Activated CD8-positive, alpha-beta memory T cell treated with anti-CD3 and anti-CD28 coated beads for 48 hours (primary cell): ENCODE measurements around the gene HINT2.

ENCODE experiments used
- DNase-seq, 3 experiments: peaks; one replicate each; pipeline ENCODE4 v3.0.0-alpha.2; 2020; ENCODE audit warnings: low read depth in 2 of 3, low spot score in 2 of 3

Gene HINT2

DNA sequence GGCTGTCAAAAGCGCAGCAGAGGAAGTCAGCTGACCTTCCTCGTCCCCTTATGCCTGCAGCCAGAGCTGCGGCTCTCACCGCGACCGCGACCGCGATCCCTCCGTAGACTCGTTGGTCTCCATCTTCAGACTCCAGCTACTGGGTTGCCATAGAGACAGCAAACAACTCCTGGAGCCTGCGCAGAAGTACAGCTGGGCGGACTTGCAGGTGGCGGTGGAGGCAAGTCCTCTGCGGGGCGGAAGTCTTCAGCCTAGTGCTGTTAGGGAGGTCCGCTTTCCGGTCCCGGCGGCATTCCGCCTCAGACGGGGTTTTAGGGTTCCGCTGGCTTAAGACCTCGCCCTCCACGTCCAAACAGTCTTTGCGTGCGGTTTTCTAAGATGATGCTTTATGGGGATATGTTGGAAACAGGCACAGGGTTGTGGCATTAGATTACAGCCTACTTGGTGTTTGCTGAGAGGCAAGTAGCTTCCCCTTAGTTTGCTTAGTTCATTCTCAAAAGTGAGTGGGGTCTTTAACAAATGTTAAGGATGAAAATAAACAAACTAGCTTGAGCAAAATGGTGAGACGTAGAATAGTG is 2.7 kb downstream of the HINT2 start, which contains the start of gene SPAG8:
TSS of gene SPAG8 (minus strand) at position 238 of the 578 bp plus-strand sequence. CDS start at position 123, 115 bp downstream.
- DNase-seq, result peak; percentile 67 to 89 (median 81)

DNA sequence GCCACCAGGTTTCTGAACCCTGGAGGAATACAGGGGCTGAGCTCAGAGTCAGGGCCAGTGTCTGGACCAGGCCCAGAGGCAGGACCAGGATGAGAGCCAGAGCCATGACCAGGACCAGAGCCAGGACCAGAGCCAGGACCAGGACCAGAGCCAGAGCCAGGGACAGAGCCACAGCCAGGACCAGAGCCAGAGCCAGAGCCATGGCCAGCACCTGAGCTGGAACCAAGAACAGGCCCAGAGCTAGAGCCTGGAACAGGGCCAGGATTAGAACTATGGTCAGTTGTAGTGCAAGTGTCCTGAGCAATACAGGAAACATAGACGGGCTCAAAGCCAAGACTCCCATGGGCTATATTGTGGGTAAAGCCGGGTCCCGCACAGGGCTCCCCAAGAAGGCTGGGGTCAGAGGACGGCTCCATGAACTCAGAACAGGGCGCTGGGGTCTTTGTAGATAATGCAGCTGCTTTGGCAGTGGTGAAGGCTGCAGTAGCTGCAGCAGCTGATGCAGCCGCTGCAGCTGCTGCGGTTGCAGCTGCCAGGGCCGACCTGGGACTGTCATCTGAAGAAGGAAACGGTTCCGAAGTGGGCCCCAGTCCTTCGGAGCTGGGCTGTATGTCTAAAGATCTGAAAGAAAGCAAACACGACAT is 3.3 kb downstream of the HINT2 start:
- no peak for DNase-seq

DNA sequence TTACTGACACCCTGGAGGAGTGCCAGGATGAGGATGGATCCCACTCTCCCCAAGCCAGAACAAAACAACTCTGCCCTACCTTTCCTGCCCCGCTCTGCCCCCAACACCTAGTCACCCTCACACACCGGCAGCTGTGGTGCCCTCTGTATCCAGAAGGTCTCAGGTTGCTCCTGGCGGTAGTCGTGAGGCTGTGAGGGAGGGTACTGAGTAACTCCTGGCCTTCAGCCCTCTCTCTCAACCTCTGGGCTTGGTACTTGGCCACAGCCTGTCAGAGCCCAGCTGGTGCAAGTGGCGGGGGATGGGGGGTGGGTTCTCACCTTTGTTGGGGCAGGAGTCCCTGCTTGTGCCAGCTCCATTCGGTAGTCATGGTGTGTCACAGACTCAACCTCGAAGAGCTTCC is 4.7 kb downstream of the HINT2 start:
- no peak for DNase-seq

DNA sequence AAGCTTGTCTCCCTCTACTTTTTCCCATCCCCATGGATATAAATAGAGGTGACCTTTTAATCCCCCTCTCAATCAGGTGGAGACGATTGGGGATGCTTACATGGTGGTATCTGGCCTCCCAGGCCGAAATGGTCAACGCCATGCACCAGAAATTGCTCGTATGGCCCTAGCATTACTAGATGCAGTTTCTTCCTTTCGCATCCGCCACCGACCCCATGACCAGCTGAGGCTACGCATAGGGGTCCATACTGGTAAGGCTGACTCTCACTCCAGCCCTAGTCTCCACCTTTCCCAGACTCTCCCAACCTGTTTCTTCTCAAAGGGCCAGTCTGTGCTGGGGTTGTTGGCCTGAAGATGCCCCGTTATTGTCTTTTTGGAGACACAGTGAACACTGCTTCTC is 6.4 kb downstream of the HINT2 start:
- no peak for DNase-seq

DNA sequence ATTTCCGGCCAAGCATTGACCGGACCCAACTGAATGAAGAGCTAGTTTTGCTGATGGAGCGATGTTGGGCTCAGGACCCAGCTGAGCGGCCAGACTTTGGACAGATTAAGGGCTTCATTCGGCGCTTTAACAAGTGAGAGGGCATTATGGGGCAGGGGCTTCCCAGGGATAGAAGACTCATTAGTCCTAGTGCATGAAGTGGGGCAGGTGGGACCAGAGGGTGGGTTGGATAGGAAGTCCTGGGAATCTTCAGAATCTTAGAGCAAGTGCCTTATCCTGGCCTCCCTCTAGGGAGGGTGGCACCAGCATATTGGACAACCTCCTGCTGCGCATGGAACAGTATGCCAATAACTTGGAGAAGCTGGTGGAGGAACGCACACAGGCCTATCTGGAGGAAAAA is 8.7 kb downstream of the HINT2 start:
- DNase-seq, result no peak

DNA sequence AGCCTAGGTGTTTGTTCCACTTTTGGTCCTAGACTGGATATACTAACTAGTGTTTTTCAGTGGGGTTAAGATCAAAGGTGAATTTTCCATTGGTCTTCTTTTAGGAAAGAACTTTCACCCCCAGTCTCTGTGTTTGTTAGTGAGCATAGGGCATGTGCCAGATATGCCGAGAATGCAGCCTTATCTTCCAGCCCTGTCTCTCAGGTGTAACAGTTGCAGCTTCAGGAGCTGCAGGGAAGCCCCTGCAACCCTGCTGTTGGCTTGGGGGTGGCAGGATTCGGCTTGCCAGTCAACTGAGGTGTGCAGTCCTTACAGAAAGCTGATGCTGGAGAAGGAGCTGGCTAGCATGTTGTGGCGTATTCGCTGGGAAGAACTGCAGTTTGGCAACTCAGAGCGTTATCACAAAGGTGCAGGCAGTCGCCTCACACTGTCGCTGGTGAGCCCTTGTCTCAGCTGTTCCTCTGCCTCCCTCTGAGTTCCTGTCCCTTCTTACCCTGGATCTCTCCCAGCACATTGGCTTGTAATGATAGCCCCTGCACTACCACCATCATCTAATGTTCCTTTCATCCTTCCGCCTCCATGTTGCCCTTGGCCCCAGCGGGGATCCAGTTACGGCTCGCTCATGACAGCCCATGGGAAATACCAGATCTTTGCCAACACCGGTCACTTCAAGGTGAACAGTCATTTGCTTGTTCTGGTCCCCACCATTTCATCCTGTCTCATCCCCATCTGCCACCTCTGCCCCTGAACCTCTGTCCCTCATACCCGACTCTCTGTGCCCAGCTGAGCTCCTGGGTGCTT is 13.3 kb downstream of the HINT2 start:
- DNase-seq, result no peak

DNA sequence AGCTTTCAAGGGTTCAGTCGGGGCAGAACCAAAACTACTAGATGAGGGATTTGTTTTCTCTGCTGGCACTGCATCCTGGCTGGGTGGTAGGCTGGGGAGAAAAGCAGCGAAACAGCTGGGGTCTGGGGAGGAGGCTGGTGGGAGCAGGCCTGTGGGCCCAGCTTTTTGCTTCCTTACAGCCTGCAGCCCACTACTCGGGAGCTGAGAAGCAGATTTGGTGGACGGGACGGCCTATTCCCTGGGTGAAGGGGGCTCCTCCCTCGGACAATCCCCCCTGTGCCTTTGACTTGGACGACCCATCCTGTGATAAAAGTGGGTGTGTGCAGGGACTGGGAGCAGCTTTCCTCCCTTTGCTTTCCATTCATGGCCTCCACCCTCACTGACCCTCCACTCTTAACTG is 14.3 kb downstream of the HINT2 start:
- DNase-seq, result no peak

DNA sequence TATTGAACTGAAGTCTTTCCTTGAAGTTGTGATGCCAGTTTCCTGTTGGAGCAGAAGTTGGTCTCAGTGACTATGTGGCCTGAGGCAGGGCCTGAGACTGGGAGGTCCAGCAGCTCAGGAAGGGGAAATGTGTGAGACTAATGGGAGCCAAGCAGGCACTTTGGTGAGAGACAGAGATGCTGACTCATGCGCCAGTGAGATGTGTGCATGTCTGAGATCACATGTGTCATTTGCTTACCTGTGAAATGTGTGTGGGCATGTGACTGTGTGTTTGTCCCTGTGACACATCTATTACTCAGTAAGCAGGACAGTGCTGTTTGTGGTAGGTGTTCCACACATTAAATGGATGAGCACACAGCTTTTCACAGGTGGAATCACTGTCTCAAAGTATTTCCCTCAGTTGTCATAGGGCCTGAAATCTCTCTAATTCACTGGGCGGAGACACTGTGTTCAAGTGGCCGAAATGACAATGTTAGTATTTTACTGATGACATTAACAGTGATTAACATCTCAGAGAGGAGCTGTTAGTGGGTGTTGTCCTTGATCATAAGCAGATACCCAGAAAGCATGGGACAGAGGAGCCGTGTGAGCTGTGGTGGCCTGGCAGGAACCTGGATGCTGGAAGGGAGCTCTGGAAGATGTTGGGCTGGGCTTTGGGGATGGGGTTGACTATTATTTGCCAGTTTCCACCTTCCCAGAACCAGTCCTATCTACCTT is 16.0 kb downstream of the HINT2 start:
- peak in 1 of 3 experiments; percentile 26 for DNase-seq

DNA sequence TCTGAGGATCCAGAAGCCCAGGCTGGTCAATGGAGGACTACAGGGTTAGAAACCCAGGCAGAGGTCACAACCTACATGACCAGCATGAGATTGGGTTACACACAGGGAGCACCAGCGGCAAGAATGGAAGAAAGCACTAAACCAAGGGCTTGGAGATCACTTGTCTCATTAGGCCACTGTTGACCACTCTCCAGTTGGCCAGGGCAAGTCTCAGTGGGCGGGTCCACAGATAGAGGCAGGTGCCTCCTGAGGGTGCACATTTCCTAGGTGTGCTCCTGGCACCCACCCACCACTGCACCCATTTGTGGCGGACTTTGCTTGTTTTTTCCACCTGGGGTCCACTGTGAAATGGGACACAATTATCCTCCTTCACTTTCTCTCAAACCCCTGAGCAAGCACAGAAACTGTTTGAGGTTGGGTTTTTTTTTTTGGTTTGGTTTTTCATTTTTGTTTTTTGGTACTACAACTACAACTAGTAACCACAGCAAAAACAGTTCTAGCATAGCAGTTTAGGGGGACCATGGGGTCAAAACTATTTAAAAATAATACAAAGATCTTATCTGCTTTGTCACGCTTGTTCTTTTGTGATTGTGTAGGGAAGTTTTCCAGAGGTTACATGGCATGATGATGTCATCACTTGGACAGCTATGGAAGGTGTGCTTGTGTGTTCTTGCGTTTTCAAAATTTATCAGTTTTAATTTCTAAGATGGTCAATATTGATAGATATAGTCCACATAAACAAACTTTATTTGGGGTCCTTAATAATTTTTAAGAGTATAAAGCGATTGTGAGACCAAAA is 17.3 kb downstream of the HINT2 start:
- DNase-seq, result no peak

DNA sequence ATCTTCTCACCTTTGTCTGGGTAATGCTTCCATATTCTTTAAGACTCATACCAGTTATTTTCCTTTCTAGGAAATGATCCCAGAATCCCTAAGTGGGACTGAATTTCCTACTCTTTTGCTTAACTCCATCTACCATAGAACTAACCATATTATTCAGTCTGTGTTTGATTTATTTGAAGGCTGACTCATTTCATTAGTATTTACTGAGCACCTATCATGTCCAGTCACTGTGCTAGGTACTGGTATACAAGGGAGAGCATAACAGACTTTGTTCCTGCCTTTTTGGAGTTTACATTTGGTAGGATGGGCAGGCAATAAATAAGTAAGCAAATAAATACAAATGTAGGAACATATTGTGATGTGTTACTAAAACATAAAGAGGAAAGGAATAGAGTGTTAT is 19.1 kb downstream of the HINT2 start:
- no peak for DNase-seq

DNA sequence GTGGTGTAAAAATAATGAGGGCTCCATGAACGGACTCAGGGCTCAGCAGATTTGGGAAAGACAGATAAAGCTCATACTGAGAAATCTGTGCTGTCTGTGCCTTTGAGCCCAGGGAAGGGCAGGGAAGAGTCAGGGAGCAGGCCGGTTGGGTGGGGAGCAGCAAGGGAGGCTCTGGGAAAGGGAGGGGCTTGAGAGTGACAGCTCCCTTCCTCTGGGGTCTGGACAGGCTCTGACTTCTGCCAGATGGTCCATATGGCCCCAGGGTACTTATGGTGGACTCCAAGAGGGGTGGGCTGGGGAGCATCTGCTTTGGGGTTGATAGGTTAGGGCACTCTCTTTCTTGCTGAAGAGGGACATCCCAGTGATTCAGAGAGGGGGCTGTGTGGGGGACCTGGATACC is 21.4 kb downstream of the HINT2 start:
- DNase-seq, result no peak

DNA sequence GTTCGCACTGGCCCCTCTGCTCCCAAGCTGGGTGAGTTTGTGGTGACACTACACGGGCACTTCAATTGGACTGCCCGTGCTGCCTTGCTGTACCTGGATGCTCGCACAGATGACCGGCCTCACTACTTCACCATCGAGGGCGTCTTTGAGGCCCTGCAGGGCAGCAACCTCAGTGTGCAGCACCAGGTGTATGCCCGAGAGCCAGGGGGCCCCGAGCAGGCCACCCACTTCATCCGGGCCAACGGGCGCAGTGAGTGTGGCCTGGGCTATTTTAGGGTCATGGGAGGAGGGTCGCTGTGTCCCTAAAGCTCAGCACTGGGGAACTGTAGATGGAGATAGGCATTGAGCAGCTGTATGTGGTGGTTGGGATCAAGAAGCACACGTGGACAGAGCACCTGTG is 22.0 kb downstream of the HINT2 start:
- no peak for DNase-seq

DNA sequence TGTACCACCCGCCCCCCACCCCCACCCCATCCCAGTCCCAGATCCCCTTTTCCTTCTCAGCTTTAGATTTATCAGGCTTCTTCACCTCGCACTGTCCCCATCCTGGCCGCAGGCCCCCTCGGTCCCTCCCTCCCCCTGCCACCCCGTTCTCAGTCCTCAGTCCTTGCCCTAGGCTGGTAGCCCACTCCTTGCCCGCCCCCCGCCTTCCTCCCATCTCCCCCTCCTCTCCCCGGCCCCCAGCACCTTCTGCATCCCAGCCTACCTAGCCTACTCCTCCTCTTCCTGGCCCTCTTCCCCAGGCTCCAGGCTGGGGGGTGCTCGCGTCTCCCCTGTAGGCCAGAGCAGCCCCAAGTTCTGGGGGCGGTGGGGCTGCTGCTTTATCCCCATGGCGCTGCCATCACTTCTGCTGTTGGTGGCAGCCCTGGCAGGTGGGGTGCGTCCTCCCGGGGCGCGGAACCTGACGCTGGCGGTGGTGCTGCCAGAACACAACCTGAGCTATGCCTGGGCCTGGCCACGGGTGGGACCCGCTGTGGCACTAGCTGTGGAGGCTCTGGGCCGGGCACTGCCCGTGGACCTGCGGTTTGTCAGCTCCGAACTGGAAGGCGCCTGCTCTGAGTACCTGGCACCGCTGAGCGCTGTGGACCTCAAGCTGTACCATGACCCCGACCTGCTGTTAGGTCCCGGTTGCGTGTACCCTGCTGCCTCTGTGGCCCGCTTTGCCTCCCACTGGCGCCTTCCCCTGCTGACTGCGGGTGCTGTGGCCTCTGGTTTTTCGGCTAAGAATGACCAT is 22.6 kb downstream of the HINT2 start:
- no peak for DNase-seq

DNA sequence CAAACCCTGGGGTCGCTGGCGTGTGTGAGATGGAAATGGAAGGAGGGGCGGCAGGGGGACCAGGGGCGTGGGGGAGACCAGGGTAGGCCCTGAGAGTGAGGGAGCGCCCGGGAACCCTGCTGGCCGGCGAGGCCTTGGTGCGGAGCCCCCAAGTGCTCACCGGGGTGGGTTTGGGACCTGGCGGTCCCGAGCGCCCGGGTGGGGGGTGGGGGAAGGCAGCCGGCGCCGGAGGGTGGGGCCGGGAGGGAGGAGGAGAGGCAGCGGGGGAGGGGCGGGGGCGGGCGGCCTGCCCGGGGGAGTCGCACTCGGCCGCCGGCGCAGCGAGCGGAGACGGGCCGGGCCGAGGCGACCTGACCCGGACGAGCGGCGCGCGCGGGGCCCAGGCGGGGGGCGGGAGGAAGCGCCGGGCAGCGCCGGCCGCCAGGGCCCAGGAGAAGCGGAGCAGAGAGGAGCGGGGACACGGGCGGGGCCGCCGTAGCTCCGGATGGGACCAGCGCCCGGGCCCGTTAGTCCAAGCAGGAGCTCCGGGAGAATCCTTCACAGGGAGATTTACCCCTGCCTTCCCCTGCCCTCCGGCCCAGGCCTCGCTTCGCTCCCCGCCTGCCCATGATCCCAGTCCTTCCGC is 23.4 kb downstream of the HINT2 start, which contains the start of gene NPR2:
TSS of gene NPR2 (plus strand) at position 295 of the 625 bp plus-strand sequence. CDS start 818 bp downstream, outside the sequence.
- DNase-seq, result no peak

DNA sequence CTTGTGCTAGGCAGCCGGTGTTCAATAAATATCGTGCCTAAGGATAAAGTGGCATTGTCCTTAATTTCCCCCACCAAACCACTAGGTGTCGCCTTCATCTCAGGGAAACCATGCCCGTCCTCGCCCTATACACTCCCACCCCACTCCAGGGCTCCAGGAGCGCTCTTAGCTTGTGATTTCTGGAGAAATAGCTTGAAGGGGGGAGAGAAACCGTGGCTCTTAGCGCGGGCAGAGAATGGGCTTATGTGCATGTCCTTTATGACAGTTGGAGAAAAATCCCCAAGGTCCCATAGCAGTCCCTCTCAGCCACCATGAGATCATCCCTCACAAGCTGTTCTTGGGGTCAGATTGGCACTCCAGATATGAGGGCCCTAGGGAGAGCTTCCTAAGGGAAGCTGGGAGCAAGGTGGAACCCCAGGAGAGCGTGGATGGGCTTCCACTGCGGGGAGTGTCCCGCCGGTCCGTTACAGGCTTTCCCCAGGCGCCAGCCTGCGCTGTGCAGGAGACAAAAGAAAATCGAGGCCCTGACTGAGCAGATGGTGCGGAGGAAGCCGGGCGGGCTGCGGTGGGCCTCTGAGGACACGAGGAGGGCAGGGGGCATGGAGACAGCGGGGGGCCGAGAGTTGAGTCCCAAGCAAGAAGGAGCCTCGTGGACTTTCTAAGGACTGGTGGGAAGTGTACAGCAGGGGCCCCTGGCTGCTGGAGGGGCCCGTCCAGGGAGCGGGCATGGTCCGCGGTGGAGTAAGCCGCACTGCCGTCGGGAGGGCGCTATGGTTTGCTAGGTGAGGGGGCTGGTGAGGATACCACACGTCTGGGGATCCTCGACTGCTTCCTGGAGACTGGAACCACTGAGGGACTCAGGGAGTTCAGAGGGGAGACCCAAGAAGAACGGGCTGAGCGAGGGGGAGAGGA is 24.2 kb downstream of the HINT2 start:
- DNase-seq, result peak in 1 of 3 experiments; percentile 23

DNA sequence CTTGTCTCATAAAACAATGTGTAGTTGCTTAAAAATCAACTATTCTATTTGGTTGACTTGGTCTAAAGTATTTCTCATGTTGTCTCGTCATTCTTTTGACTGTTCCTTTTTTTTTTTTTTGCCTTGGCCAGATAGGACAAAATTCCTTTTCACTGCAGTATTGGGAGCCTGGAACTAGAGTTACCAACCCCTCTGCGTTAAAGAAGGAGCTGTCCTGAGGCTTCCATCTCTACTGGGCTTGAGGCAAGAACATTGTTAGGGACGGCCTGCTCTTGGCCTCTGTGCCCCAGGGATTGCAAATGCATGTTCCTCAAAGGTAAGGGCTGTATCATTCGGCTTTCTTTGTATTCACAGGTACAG is 24.8 kb downstream of the HINT2 start:
- no peak for DNase-seq

DNA sequence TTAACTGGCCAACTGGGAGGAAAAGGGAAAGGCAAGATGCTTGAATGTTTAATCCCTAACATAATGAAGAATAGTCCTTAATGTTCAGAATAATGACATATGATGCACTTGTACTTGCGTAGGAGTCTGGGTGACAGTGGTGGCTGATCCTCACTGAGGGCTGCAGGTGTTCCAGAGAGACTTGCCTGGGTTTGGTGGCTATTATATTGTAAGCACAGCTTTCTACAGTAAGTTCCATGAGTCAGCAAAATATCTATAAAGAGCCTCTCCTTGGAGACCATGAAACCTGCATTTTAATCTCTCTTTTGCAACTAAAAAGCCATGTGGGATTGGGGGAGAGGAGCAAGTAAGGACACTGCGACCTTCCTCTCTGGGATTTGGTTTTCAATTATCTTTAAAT is 25.3 kb downstream of the HINT2 start:
- no peak for DNase-seq

DNA sequence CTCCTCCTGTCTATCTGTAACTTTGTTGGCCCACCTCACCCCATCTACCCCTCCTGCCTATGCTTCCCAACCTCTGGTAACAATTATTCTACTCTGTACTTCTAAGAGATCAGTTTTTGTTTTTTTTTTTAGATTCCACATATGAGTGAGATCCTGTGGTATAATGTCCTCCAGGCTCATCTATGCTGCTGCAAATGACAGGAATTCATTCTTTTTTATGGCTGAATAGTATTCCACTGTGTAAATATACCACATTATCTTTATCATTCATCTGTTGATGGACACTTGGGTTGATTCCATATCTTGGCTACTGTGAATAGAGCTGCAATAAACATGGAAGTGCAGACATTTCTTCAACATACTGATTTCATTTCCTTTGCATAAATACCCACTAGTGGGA is 31.4 kb downstream of the HINT2 start:
- no peak for DNase-seq

DNA sequence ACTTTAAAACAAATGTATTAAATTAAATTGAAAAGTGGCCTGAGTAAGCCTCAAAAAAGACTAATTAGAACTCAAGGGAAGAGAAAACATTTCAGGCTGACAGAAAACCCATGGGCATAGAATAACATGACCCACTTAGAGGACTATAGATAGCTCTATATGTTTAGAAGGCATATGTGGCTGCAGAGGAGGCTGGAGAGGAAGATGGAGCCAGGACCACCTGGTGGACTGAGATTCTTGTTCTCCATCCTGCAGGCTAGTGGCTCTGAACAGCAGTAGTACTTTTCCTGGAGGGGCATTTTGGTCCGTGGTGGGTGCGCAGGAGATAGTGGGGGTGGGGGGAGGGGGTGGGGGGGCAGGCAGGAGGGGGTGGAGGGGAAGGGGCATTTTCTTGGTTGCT is 33.8 kb downstream of the HINT2 start:
- DNase-seq, result no peak
